Loucy (cell line): ENCODE measurements around the gene ATP8A2.

Source experiments
- H2AFZ ChIP-seq: fragments of 200-600 bp; sonication (generic); 2 replicates; pipeline ENCODE4 v1.6.0; 2016; ENCODE audit warnings: antibody characterized with exemption, mild to moderate bottlenecking, low read length, moderate library complexity
- H3F3A ChIP-seq: fragments of 200-600 bp; 2 replicates; pipeline ENCODE4 v1.6.0; 2016; ENCODE audit warnings: antibody characterized with exemption, low read depth, mild to moderate bottlenecking
- H3K27me3 ChIP-seq: fragments of 200-600 bp; sonication (generic); 2 replicates; pipeline ENCODE4 v1.6.1; 2014; ENCODE audit warnings: low read length, mild to moderate bottlenecking; ENCODE audit not compliant: insufficient read depth, poor library complexity, severe bottlenecking
- H3K36me3 ChIP-seq: fragments of 200-600 bp; sonication (generic); 2 replicates; pipeline ENCODE4 v1.6.1; 2016; ENCODE audit warnings: low read length; ENCODE audit not compliant: insufficient read depth
- H3K4me1 ChIP-seq: fragments of 200-600 bp; sonication (generic); 2 replicates; pipeline ENCODE4 v1.5.1; 2014; ENCODE audit warnings: low read length, mild to moderate bottlenecking; ENCODE audit not compliant: insufficient read depth, poor library complexity, severe bottlenecking
- H3K4me2 ChIP-seq: fragments of 200-600 bp; sonication (generic); 2 replicates; pipeline ENCODE4 v1.6.0; 2014; ENCODE audit warnings: antibody characterized with exemption, low read length, low read depth, mild to moderate bottlenecking; ENCODE audit not compliant: poor library complexity, severe bottlenecking
- H3K4me3 ChIP-seq: fragments of 200-600 bp; sonication (generic); 2 replicates; pipeline ENCODE4 v1.5.1; 2014; ENCODE audit warnings: low read length, mild to moderate bottlenecking, mixed read lengths; ENCODE audit not compliant: poor library complexity, severe bottlenecking
- H3K79me2 ChIP-seq: fragments of 200-600 bp; sonication (generic); 2 replicates; pipeline ENCODE4 v1.6.1; 2014; ENCODE audit warnings: low read length; ENCODE audit not compliant: insufficient read depth
- H3K9ac ChIP-seq: fragments of 200-600 bp; sonication (generic); 2 replicates; pipeline ENCODE4 v1.6.0; 2014; ENCODE audit warnings: mild to moderate bottlenecking, low read depth, low read length, moderate library complexity; ENCODE audit not compliant: poor library complexity, severe bottlenecking
- H3K9me2 ChIP-seq: fragments of 200-600 bp; sonication (generic); replicated peaks from 2 replicates; pipeline ENCODE4 v1.6.1; 2016; ENCODE audit warnings: low read depth, low read length, mixed read lengths
- H3K9me3 ChIP-seq: fragments of 200-600 bp; sonication (generic); 2 replicates; pipeline ENCODE4 v1.6.1; 2014; ENCODE audit warnings: mild to moderate bottlenecking, antibody characterized with exemption, low read length, low read depth; ENCODE audit not compliant: insufficient read depth
- H4K20me1 ChIP-seq: fragments of 200-600 bp; sonication (generic); 2 replicates; pipeline ENCODE4 v1.6.0; 2014; ENCODE audit warnings: antibody characterized with exemption, low read length, mild to moderate bottlenecking; ENCODE audit not compliant: insufficient read depth, poor library complexity, severe bottlenecking
- EZH2phosphoT487 ChIP-seq: fragments of 200-600 bp; IDR thresholded peaks from 2 replicates; pipeline ENCODE4 v1.6.1; 2018; ENCODE audit warnings: antibody characterized with exemption, mild to moderate bottlenecking, moderate library complexity, borderline replicate concordance
- TF ChIP-seq, protein P1 (sequence below): fragments of 200-600 bp; sonication (generic); conservative IDR thresholded peaks from 2 replicates; pipeline ENCODE4 v1.5.1; 2014; ENCODE audit warnings: mild to moderate bottlenecking, antibody characterized with exemption, low read length

Gene ATP8A2

GRCh38 chr13:25775986-25776385 is 404.2 kb downstream of the ATP8A2 start:
- H3K9me2 ChIP-seq: no peaks in the 10 kb centered on the region
- no peak overlapping the region for H3K9ac ChIP-seq
- no peak overlapping the region for H3K4me2 ChIP-seq
- no peaks in the 10 kb centered on the region for H3K79me2 ChIP-seq
- H3K27me3 ChIP-seq: no peaks in the 10 kb centered on the region
- peaks cover 4% of the 10 kb centered on the region for H3K4me1 ChIP-seq
- no peaks in the 10 kb centered on the region for H3K36me3 ChIP-seq
- no peaks in the 10 kb centered on the region for H4K20me1 ChIP-seq
- H3K4me3 ChIP-seq: no peak overlapping the region
- TF ChIP-seq, protein P1, sequence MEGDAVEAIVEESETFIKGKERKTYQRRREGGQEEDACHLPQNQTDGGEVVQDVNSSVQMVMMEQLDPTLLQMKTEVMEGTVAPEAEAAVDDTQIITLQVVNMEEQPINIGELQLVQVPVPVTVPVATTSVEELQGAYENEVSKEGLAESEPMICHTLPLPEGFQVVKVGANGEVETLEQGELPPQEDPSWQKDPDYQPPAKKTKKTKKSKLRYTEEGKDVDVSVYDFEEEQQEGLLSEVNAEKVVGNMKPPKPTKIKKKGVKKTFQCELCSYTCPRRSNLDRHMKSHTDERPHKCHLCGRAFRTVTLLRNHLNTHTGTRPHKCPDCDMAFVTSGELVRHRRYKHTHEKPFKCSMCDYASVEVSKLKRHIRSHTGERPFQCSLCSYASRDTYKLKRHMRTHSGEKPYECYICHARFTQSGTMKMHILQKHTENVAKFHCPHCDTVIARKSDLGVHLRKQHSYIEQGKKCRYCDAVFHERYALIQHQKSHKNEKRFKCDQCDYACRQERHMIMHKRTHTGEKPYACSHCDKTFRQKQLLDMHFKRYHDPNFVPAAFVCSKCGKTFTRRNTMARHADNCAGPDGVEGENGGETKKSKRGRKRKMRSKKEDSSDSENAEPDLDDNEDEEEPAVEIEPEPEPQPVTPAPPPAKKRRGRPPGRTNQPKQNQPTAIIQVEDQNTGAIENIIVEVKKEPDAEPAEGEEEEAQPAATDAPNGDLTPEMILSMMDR: no peak
- TF ChIP-seq EZH2phosphoT487: no peak
- no peaks in the 10 kb centered on the region for H3K9me3 ChIP-seq
- no peaks in the 10 kb centered on the region for H3F3A ChIP-seq
- H2AFZ ChIP-seq: 0 out of 2 replicates have a peak overlapping the region, but pooled peaks have one; percentile 9

GRCh38 chr13:25776722-25777121 is 404.9 kb downstream of the ATP8A2 start:
- Histone ChIP-seq H3K79me2 (no peaks in the 10 kb centered on the region), H3K4me1 (peaks cover 2% of the 10 kb centered on the region), H3F3A (no peaks in the 10 kb centered on the region), H3K4me3 (no peak overlapping the region), H3K27me3 (no peaks in the 10 kb centered on the region), H3K9ac (no peak overlapping the region), H3K4me2 (no peak overlapping the region), H3K36me3 (no peaks in the 10 kb centered on the region), H2AFZ (no peak overlapping the region), H3K9me2 (no peaks in the 10 kb centered on the region), H3K9me3 (no peaks in the 10 kb centered on the region), H4K20me1 (no peaks in the 10 kb centered on the region)
- no peak for TF ChIP-seq EZH2phosphoT487

DNA sequence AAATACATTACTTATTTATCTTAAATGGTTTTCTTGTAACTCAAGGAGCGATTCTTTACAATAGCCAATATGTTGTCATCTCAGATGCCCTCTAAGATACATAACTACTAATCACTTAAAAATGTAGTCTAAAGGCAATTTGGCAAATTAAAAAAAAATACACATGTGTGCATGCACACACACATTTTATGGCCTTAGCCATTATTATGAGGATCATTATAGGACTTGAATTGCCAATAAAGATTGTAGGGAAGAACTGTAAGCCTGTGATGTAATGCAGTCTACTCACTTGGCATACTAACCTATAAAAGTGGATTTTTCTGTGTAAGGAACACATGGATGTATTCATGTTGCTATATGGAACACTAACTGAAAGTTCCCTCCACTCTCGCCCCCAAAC is 405.7 kb downstream of the ATP8A2 start:
- no peaks in the 10 kb centered on the region for H3K27me3 ChIP-seq
- no peak overlapping the region for H3K4me2 ChIP-seq
- H3K4me3 ChIP-seq: no peak overlapping the region
- TF ChIP-seq, protein P1: no peak
- no peak for TF ChIP-seq EZH2phosphoT487
- H3K9me2 ChIP-seq: no peaks in the 10 kb centered on the region
- H3F3A ChIP-seq: no peaks in the 10 kb centered on the region
- H2AFZ ChIP-seq: no peak overlapping the region
- no peaks in the 10 kb centered on the region for H3K79me2 ChIP-seq
- H3K36me3 ChIP-seq: no peaks in the 10 kb centered on the region
- peaks cover 6% of the 10 kb centered on the region for H3K4me1 ChIP-seq
- H3K9ac ChIP-seq: no peak overlapping the region
- H3K9me3 ChIP-seq: no peaks in the 10 kb centered on the region
- no peaks in the 10 kb centered on the region for H4K20me1 ChIP-seq

DNA sequence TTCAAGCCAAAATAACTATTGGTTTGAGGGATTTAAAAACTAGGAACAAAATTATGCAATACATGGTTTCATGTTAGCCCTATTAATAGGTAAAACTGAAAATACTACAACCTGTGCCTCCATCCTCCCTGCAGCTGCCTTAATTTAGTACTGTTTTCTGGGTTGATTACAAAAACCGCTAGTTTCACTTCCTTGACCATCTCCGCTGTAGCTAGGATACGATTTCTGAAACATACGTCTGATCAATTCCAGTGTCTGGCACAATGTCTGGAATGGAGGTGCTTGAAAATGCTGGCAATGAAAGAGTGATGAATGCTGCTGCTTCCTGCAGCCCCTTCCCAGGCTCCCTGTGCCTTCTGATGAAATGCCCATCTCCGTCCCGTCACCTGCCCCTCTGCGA is 406.6 kb downstream of the ATP8A2 start:
- TF ChIP-seq, protein P1: no peak
- no peak for TF ChIP-seq EZH2phosphoT487
- Histone ChIP-seq H3K79me2 (no peaks in the 10 kb centered on the region), H4K20me1 (no peaks in the 10 kb centered on the region), H3K4me1 (peaks cover 6% of the 10 kb centered on the region), H3K36me3 (no peaks in the 10 kb centered on the region), H3K4me3 (no peak overlapping the region), H3K9me2 (no peaks in the 10 kb centered on the region), H2AFZ (no peak overlapping the region), H3K4me2 (no peak overlapping the region), H3K9ac (no peak overlapping the region), H3K27me3 (no peaks in the 10 kb centered on the region), H3K9me3 (no peaks in the 10 kb centered on the region), H3F3A (no peaks in the 10 kb centered on the region)
